ENCODE data around the gene CCDC152.

CCDC152 gene

GRCh38 chr5:42784132-42784531 lies 27.5 kb downstream of the CCDC152 start:
- H3K36me3 Mint-ChIP-seq (ENCODE audit: low read depth): no peaks in the 10 kb centered on the region
- no peak overlapping the region for H3K27ac Mint-ChIP-seq

GRCh38 chr5:42785756-42786155 lies 29.1 kb downstream of the CCDC152 start:
- Mint-ChIP-seq H3K4me1 (no peaks in the 10 kb centered on the region), H3K27me3 (ENCODE audit: low read depth) (no peaks in the 10 kb centered on the region), H3K9me3 (peaks cover 29% of the 10 kb centered on the region), H3K4me3 (no peak overlapping the region), H3K36me3 (ENCODE audit: low read depth) (no peaks in the 10 kb centered on the region), H3K27ac (no peak overlapping the region)
- no peak for TF ChIP-seq CTCF (IDR thresholded peaks at IDR 0.05; ENCODE audit: unreplicated experiment in 3 of 3)

More at GRCh38 chr5:42784132-42784531, 27.5 kb downstream of the CCDC152 start:
- Mint-ChIP-seq H3K27me3 (ENCODE audit: low read depth) (no peaks in the 10 kb centered on the region), H3K9me3 (peaks cover 27% of the 10 kb centered on the region), H3K4me1 (no peaks in the 10 kb centered on the region), H3K4me3 (no peak overlapping the region)
- no peak for TF ChIP-seq CTCF (IDR thresholded peaks at IDR 0.05; ENCODE audit: unreplicated experiment in 3 of 3)

- Mint-ChIP-seq H3K36me3 (ENCODE audit: low read depth) (no peaks in the 10 kb centered on the region), H3K4me3 (no peak overlapping the region), H3K9me3 (peaks cover 36% of the 10 kb centered on the region), H3K4me1 (no peaks in the 10 kb centered on the region), H3K27ac (no peak overlapping the region), H3K27me3 (ENCODE audit: low read depth) (no peaks in the 10 kb centered on the region)
- no peak for TF ChIP-seq CTCF (IDR thresholded peaks at IDR 0.05; ENCODE audit: unreplicated experiment in 3 of 3)
Observed at GRCh38 chr5:42787073-42787472, 30.5 kb downstream of the CCDC152 start.

- Mint-ChIP-seq H3K27ac (no peak overlapping the region), H3K36me3 (ENCODE audit: low read depth) (no peaks in the 10 kb centered on the region), H3K4me3 (no peak overlapping the region), H3K4me1 (no peaks in the 10 kb centered on the region), H3K27me3 (ENCODE audit: low read depth) (no peaks in the 10 kb centered on the region), H3K9me3 (peaks cover 37% of the 10 kb centered on the region)
- no peak for TF ChIP-seq CTCF (IDR thresholded peaks at IDR 0.05; ENCODE audit: unreplicated experiment in 3 of 3)
Observed at GRCh38 chr5:42787845-42788244, 31.2 kb downstream of the CCDC152 start.

- peaks cover 35% of the 10 kb centered on the region for H3K9me3 Mint-ChIP-seq
- TF ChIP-seq CTCF (IDR thresholded peaks at IDR 0.05; ENCODE audit: unreplicated experiment in 3 of 3): no peak
- H3K4me3 Mint-ChIP-seq: no peak overlapping the region
- H3K36me3 Mint-ChIP-seq (ENCODE audit: low read depth): no peaks in the 10 kb centered on the region
- no peak overlapping the region for H3K27ac Mint-ChIP-seq
- H3K27me3 Mint-ChIP-seq (ENCODE audit: low read depth): no peaks in the 10 kb centered on the region
- no peaks in the 10 kb centered on the region for H3K4me1 Mint-ChIP-seq
Observed at GRCh38 chr5:42791151-42791550, 34.5 kb downstream of the CCDC152 start.
